NCI-H526 treated with DMSO at 0.1 percent for 48 hours (cell line): ENCODE data around the gene PANK3.
"Not testable (repeated sequence)": the region's sequence is repeated elsewhere in the genome, so short reads cannot be mapped to it uniquely, and the experiment has no call there.

Experiments
- DNase-seq: peaks from one replicate; lab custom pipeline; 2025; lab: John Stamatoyannopoulos, UW

Gene PANK3

GRCh38 chr5:168592014-168592368 lies 12.8 kb upstream of the PANK3 start:
- DNase-seq, result no peak

DNA sequence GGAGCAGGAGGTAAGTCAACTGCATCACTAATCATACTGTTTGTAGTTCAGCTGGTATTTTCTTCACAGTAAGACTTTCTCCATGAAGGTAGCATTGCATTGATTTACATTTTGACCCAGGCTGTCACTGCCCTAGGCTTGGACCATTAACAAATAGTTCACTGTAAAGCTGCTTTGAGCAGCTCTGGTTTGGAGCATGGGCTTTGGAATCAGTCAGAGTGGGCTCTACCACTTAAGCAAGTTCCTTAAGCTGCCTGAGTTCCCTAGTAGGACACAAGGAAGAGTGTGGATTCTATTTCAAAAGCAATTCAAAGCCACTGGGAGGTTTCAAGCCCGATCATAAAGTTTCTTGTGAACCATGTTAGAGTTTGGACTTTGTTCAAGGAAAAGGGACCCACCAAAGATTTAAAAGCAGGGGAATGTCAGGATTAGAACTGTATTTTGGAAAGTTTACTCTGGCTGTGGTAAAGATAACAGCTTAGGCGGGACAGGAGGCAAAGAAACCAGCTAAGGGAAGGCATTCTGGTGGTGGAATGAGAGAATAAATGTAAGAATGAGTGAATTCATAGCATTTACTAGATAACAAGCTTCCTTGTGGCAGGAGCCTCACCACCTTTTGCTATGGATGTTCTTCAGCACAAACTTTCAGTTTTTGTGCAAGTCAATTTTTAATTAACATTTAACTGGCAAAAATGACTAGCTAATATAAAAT lies 12.3 kb upstream of the PANK3 start:
- no peak for DNase-seq

- DNase-seq, result no peak
These were observed 11.5 kb upstream of the PANK3 start for GRCh38 chr5:168590666-168591065.

DNA sequence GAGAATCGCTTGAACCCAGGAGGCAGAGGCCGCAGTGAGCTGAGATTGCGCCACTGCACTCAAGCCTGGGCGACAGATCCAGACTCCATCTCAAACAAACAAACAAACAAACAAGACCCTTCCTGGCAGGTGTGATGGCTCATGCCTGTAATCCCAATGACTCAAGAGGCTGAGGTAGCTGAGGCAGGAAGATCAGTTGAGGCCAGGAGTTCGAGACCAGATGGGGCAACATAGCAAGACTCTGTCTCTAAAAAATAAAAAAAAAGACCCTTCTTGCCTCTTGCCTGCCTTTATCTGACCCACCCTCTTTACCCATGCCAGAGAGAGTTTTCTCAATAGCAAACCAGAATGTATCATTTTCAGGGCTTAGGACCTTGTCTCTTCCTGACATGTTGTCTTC lies 8.8 kb upstream of the PANK3 start:
- DNase-seq, result no peak

GRCh38 chr5:168585119-168585856 lies 6.1 kb upstream of the PANK3 start:
- no peak for DNase-seq

GRCh38 chr5:168583742-168584482 lies 4.7 kb upstream of the PANK3 start:
- DNase-seq, result no peak

GRCh38 chr5:168580814-168581469 lies 1.8 kb upstream of the PANK3 start:
- DNase-seq, result not testable (repeated sequence)

DNA sequence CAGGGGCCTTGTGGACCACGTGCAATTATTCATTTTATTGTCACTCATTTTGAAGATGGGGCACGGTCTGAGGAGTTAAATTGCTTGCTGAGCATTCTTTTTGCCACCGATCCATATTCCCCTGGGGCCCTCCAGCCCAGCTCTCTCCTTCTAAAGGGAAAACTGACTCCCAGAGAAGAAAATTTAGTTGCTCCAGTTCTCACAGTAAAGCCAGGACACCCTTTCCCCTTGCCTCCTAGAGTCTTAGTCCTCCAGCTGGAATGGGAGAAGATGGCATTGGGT lies 1.0 kb upstream of the PANK3 start:
- DNase-seq, result no peak

GRCh38 chr5:168579488-168580226 lies 489 bp upstream of the PANK3 start:
- DNase-seq, result peak; percentile 93

GRCh38 chr5:168578006-168578405 lies 1.2 kb downstream of the PANK3 start:
- no peak for DNase-seq

DNA sequence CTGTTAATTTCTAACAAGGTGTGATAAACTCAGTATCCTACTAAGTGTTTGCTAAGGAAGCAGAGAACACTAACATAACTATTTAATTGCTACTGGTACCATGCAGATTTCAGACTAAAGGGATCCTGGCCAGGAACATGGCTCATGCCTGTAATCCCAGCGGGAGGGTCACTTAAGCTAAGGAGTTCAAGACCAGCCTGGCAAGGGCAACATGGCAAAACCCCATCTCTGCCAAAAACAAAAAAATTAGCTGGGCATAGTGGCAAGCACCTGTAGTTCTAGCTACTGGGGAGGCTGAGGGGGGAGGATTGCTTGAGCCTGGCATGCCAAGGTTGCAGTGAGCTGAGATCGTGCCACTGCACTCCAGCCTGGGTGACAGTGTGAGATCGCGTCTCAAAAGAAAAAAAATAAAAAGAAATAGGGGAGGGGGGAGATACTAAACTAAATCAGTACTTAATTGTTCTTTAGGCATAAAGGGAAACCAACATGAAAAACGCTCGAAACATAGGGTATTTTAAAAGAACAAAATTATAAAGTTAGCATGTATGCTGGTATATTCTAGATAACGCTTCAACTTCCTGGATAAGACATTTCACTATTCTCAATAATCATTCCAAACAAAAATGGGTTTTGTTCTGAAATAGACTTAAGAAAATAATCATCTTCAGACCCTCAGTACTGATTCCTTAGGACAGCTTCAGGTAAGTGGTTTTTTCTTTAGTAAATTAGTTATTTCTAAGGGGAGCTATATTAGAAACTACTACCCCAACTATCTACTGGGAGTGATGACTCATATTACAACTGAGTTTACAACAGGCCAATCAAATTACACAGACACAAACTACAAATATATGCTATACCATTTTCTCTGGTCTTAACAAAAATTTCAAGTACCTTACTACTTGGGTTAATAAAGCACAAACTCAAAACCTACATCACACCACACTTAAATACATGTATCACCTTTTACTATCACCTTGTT lies 3.5 kb downstream of the PANK3 start:
- no peak for DNase-seq

- DNase-seq, result not testable (repeated sequence)
These were observed 5.0 kb downstream of the PANK3 start for GRCh38 chr5:168574156-168574555.

DNA sequence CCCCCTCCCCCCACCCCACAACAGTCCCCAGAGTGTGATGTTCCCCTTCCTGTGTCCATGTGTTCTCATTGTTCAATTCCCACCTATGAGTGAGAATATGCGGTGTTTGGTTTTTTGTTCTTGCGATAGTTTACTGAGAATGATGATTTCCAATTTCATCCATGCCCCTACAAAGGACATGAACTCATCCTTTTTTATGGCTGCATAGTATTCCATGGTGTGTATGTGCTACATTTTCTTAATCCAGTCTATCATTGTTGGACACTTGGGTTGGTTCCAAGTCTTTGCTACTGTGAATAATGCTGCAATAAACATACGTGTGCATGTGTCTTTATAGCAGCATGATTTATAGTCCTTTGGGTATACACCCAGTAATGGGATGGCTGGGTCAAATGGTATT lies 5.5 kb downstream of the PANK3 start:
- DNase-seq, result not testable (repeated sequence)

GRCh38 chr5:168570490-168571328 lies 8.5 kb downstream of the PANK3 start:
- no peak for DNase-seq

DNA sequence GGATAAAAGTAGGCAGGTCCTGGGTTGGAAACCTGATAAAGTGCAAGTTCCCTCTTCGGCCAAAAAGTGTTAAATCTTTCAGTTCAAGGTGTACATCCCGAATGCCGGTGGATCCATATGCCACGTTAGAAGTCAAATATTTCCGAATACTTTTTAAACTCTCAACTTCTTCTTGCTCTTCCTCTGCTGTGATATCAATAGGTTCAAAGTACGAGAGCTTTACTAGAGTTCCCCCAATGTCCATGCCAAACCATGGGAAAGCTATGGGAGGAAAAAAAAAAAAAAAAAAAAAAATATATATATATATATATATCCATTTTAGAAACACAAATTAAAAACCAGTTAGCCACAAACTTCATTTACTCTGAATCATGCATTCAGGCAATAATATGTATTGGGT lies 10.4 kb downstream of the PANK3 start:
- DNase-seq, result no peak

GRCh38 chr5:168563959-168564358 lies 15.2 kb downstream of the PANK3 start:
- DNase-seq, result no peak

DNA sequence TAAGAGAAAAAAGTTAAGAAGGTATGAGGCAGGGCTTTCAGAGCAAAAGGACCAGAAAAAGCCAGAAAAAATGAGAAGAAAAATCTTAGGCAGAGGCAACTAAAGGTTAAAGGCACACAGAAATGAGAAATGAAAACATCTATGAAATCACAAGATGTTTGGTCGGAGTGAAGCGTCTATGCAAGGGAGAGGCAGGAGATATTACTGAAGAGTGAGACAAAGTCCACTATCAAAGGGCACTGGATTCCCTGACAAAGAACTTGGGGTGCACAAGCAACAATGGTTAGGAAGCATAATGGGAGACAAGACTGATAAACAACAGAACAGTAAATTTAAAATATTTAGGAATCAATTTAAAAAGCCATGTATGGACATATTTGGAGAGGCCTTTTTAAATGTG lies 16.9 kb downstream of the PANK3 start:
- DNase-seq, result no peak

- DNase-seq, result no peak
These were observed 21.8 kb downstream of the PANK3 start for GRCh38 chr5:168557389-168557788.

- DNase-seq, result no peak
These were observed 25.6 kb downstream of the PANK3 start for GRCh38 chr5:168553377-168554130.
